Esophagus squamous epithelium (tissue), 4 donors: ENCODE data around the gene TBX2.

Experiments
- CTCF ChIP-seq, 6 experiments: fragments of 450-650 bp in 4 of 6; fragments of 200-600 bp in 2 of 6; sonication (generic) in 2 of 6; IDR thresholded peaks; one replicate each; pipeline ENCODE4 v1.5.1; 2016 to 2019; ENCODE audit warnings: antibody characterized with exemption in 6 of 6, mild to moderate bottlenecking in 4 of 6, moderate library complexity in 4 of 6
- POLR2A ChIP-seq, 4 donors: fragments of 450-650 bp; IDR thresholded peaks; one replicate each; pipeline ENCODE4 v1.6.1; 2017; ENCODE audit warnings: antibody characterized with exemption in 4 of 4, mild to moderate bottlenecking in 4 of 4, moderate library complexity in 3 of 4

DNA sequence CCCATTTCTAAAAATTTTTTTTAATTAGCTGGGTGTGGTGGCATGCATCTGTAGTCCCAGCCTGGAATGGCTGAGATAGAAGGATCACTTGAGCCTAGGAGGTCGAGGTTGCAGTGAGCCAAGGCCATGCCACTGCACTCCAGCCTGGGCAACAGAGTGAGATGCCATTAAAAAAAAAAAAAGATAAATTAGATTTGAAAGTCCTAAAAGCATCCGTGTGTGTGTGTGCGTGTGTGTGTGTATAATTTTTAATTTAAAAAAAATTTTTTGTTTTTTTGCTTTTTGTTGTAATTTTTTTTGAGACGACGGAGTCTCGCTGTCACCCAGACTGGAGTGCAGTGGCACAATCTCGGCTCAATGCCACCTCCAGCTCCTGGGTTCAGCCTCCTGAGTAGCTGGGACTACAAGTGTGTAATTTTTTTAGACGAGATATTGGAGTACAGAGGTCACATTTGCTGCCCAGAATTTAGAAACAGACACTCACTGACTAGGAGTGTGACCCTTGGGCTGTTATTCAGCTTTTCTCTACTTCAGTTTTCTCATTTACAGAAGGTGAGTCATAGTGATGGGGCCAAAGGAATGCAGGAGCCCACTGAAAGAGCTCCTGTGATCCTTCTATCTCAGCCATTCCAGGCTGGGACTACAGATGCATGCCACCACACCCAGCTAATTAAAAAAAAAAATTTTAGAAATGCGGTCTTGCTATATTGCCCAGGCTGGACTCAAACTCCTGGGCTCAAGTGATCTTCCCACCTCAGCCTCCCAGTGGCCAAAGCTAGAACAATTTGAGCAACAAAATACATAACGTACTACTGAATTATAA is 27.1 kb downstream of the TBX2 start:
- TF ChIP-seq POLR2A (IDR thresholded peaks at IDR 0.05) (no peak), CTCF (IDR thresholded peaks at IDR 0.05) (no peak)
